Glutamatergic neuron (in vitro differentiated cells): ENCODE results near the gene TEPSIN. TPM values are rescaled to one million over a fixed set of nuclear protein-coding genes. Genes with fewer than 3 reads are reported as not detected.

Source experiments
- DNase-seq: peaks from one replicate; pipeline ENCODE4 v3.0.0; 2022
- H3K27ac Mint-ChIP-seq: one replicate; pipeline ENCODE4 v1.8.0; 2020; ENCODE audit warnings: mild to moderate bottlenecking, mixed read lengths, inconsistent platforms; ENCODE audit not compliant: unreplicated experiment
- H3K27me3 Mint-ChIP-seq: one replicate; pipeline ENCODE4 v1.8.0; 2020; ENCODE audit warnings: mild to moderate bottlenecking, moderate library complexity, mixed read lengths, inconsistent platforms; ENCODE audit not compliant: unreplicated experiment
- H3K36me3 Mint-ChIP-seq: one replicate; pipeline ENCODE4 v1.8.0; 2020; ENCODE audit warnings: mild to moderate bottlenecking, mixed read lengths, inconsistent platforms; ENCODE audit not compliant: unreplicated experiment
- H3K4me1 Mint-ChIP-seq: one replicate; pipeline ENCODE4 v1.8.0; 2020; ENCODE audit warnings: mild to moderate bottlenecking, low read depth, mixed read lengths, inconsistent platforms; ENCODE audit not compliant: unreplicated experiment
- H3K4me3 Mint-ChIP-seq: one replicate; pipeline ENCODE4 v1.8.0; 2020; ENCODE audit warnings: mild to moderate bottlenecking, mixed read lengths, inconsistent platforms; ENCODE audit not compliant: unreplicated experiment
- H3K9me3 Mint-ChIP-seq: one replicate; pipeline ENCODE4 v1.8.0; 2020; ENCODE audit warnings: mild to moderate bottlenecking, moderate library complexity, mixed read lengths, inconsistent platforms; ENCODE audit not compliant: unreplicated experiment
- CTCF ChIP-seq: fragments of 200-600 bp; sonication (generic); IDR thresholded peaks from one replicate; pipeline ENCODE4 v1.5.0; 2021; ENCODE audit not compliant: partially characterized antibody, unreplicated experiment
- total RNA-seq: library from RNA; stranded (reverse); fragmentation: NEBNext Ultra II Directional; extraction: Animal tissue kit (Norgen Biotek cat#: 25700); gene quantifications from one replicate; pipeline ENCODE4 v1.2.1, GENCODE V29; 2021; ENCODE audit not compliant: unreplicated experiment

The TEPSIN gene
- total RNA-seq, 1 donor from 2014 or later, result 85.7 TPM

GRCh38 chr17:81190591-81190990 is 48.3 kb downstream of the TEPSIN start:
- no peak for TF ChIP-seq CTCF
- no peak for DNase-seq
- H3K36me3 Mint-ChIP-seq, result no peaks in the 10 kb centered on the region
- no peaks in the 10 kb centered on the region for H3K27me3 Mint-ChIP-seq
- H3K9me3 Mint-ChIP-seq, result peaks cover 1% of the 10 kb centered on the region
- H3K4me3 Mint-ChIP-seq, result no peak overlapping the region
- no peak overlapping the region for H3K27ac Mint-ChIP-seq
- H3K4me1 Mint-ChIP-seq, result no peaks in the 10 kb centered on the region

- DNase-seq, result no peak
- Mint-ChIP-seq H3K36me3 (no peaks in the 10 kb centered on the region), H3K9me3 (peaks cover 1% of the 10 kb centered on the region), H3K4me3 (no peak overlapping the region), H3K27me3 (peaks cover 4% of the 10 kb centered on the region), H3K27ac (no peak overlapping the region), H3K4me1 (peaks cover 3% of the 10 kb centered on the region)
- TF ChIP-seq CTCF, result no peak
These were observed 49.0 kb downstream of the TEPSIN start for GRCh38 chr17:81189670-81190530.

GRCh38 chr17:81189016-81189415 is 49.8 kb downstream of the TEPSIN start:
- DNase-seq, result no peak
- peaks cover 4% of the 10 kb centered on the region for H3K27me3 Mint-ChIP-seq
- no peak for TF ChIP-seq CTCF
- H3K27ac Mint-ChIP-seq, result no peak overlapping the region
- H3K4me3 Mint-ChIP-seq, result no peak overlapping the region
- peaks cover 6% of the 10 kb centered on the region for H3K4me1 Mint-ChIP-seq
- H3K36me3 Mint-ChIP-seq, result no peaks in the 10 kb centered on the region
- peaks cover 1% of the 10 kb centered on the region for H3K9me3 Mint-ChIP-seq

- Mint-ChIP-seq H3K4me1 (peaks cover 6% of the 10 kb centered on the region), H3K36me3 (no peaks in the 10 kb centered on the region), H3K27me3 (peaks cover 4% of the 10 kb centered on the region), H3K4me3 (no peak overlapping the region), H3K9me3 (peaks cover 1% of the 10 kb centered on the region), H3K27ac (no peak overlapping the region)
- DNase-seq, result no peak
- no peak for TF ChIP-seq CTCF
These were observed 50.4 kb downstream of the TEPSIN start for GRCh38 chr17:81188491-81188840.
